HG03280 (cell line): ENCODE measurements around the gene GOLM1.
"Not testable (repeated sequence)": the region's sequence is repeated elsewhere in the genome, so short reads cannot be mapped to it uniquely, and the experiment has no call there.

Source experiments
- ATAC-seq: cut with Tn5 transposase; IDR thresholded peaks from one replicate; pipeline ENCODE4 v1.9.1; 2021; ENCODE audit warnings: mild to moderate bottlenecking, moderate library complexity; ENCODE audit not compliant: unreplicated experiment

GOLM1 gene

DNA sequence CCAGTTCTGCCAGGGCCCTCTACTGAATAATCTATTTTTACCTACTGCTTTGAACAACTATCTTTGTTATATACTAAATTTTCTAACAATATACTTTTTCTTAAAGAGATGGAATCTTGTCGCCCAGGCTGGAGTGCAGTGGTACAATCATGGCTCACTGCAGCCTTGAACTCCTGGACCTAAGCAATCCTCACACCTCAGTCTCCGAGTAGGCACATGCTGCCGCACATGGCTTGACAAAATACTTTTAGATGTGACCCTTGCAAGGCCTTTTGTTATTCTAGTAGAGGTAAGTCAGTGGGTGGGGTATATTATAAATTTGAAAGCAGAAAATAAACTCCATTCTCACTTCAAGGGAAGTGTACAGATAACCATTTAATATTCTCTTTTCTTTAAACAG, 7.9 kb downstream of the GOLM1 start:
- no peak for ATAC-seq

DNA sequence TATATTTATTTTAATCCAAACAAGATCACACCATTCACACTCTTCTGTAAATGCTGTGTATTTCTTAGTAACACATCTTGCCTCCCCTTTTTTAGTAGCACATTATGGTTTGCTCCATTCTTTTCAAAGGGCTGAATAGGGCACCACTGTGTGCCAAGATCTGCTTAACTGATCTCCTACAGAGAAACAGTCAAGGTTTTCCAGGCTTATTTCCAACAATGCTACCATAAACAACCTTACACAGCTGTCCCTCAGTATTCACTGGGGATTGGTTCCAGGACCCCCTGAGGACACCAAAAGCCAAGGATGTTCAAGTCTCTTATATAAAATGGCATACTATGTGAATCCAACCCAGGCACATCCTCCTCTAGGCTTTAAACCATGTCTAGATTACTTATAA, 16.5 kb downstream of the GOLM1 start:
- ATAC-seq, result no peak

DNA sequence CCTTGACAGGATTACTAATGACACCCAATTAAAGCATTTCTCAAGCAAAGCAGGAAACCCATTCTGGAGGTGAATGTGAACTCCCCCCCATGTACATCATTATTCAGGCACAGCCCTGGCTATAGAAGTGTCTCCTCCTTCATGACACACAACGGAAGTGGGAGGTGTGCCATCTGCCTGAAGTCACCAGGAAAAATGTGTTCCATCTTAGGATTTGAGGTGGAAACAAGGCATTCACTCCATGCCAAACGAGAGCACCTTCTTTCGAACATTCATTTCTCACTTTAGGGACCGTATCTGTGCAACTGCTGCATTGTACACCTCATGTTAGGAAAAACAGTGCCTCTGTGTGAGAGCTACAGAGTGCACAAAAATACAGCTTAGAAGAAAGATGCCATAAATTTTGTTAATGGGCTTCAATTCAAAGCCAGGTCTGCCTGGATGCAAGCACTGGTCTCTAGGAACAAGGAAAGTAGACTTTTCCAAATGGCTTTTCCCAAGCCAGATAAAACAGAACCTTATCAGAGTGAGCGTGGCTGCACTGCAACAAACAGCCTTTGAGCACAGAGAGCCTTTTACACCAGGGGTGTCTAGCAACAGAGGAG, 19.4 kb downstream of the GOLM1 start:
- ATAC-seq, result no peak

DNA sequence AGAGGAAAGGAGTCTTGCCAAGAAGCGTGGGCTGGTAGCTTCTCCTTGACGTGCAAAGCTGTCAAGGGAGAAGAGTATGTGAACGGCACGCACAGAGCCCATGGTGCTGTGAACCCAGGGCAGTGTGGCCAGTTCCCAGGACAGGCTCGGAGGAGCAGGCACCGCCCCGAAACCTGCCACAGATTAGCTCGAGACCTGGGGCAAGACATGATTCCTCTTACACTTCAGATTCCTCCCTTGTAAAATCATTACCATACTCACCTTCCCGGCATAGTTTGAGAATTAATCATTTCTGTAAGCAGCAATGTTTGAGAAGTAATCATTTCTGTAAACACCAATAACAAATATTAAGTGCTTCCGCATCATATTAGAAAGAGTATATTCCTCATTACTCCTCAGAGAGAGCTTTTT, 19.9 kb downstream of the GOLM1 start:
- ATAC-seq, result no peak

DNA sequence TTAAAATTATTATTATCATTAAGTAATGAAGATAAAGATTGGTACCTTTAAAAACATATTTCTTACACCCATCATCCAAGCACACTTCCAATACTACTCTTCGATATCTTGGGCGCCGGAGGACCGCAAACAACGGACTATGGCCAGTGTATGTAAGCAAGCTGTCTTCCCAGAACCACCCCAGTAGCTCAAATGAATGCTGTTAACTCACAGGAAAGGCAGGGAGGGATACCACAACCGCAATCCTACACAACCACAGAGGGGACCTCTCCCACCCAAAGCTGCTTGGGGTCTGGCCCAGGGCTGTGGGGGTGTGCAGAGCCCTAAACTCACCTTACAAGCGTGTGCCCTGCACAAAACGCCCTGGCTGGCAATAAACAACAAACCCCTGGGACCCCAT, 20.6 kb downstream of the GOLM1 start:
- ATAC-seq, result no peak

DNA sequence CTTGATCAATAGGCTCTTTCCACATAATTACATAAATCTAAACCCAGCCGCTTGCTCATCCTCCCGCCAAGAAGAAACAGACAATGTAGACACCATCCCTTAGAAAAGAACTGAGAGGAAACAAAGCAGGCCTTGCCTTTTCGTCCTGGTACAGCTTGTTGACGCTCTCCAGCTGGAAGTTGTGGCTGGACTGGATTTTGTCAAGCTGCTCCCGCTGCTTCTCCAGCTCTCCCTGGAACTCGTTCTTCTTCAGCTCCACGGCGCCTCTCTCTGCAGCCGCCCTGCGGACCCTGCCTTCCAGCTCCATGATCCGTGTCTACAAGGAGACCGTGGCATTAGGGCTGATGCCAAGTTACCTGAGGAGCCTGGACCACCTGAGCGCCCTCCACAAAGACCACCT, 22.1 kb downstream of the GOLM1 start:
- no peak for ATAC-seq

DNA sequence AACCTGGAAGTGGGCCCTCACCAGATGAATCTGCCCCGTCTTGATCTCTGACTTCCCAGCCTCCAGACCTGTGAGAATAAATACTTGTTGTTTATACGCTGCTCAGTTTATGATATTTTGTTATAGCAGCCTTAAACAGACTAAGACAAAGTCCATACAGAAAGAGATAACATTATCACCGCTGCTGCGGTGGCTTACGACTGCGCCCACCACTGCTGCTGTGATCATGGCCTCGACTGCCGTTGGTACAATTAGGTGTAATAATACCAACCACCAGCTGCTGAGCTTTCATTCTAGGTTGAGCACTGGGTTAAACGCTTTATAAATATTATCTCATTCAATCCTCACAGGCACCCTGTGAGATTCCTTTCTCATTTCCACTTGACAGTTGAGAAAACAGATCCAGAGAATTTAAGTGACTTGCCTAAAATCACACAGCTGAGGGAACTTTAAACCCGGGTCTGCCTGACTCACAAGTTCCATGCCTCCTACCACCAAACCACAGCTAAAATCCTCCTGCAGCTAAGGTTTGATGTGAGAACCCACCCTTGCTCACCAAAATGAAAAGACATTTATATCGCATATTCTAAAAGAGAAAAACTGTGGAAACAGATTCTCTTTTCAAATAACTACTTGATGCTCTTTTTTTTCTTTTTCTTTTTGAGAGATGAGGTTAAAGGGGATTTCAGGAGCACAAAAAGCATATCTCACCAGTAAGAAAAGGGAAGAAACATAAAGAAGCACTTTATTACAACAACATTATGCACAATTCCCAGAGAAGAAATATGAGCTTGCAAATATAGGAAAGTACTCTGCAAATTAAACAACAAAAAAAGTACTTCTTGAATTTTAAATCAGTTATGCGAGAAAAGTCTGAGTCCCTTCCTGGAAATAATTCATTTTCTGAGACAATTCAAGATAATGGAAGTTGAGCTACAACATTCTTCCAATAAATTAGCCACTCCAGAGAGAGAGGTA, 23.9 kb downstream of the GOLM1 start:
- ATAC-seq, result no peak

DNA sequence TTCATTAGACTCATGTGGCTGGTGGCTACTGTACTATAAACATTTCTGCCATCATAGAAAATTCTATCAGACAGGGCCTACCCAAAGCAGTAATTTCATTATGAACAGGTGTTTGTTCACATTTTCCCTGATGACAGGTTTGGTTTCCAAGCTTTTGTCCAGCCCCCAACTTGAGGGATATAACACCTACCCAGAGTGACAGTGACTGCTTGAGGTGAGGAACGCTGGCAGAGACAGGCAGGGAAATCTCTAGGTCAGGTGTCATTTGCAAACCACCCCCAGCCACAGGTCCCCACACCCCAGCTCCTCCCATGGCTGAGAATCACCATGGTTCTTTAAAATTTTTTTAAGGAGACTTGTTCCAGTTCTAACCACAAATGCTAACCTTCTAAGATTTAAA, 25.5 kb downstream of the GOLM1 start:
- ATAC-seq, result no peak

DNA sequence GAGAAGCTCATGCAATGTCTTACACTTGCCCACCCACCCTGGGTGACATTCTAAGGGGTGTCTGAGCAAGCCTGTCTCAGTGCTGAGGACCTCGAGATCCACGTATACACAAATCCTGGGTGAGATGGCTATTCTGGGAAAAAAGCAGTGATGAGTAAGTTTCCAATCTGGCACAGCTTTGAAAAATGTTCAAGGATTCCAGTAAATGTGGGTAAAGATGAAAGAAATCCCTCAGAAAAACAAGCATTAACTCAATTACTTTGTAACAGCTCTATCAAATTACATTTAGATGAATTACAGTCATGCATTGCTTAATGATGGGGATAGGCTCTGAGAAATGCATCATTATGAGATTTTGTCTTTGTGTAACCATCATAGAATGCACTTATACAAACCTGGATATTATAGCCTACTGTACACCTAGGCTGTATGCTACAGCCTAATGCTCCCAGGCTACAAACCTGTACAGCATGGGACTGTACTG, 26.9 kb downstream of the GOLM1 start:
- no peak for ATAC-seq

DNA sequence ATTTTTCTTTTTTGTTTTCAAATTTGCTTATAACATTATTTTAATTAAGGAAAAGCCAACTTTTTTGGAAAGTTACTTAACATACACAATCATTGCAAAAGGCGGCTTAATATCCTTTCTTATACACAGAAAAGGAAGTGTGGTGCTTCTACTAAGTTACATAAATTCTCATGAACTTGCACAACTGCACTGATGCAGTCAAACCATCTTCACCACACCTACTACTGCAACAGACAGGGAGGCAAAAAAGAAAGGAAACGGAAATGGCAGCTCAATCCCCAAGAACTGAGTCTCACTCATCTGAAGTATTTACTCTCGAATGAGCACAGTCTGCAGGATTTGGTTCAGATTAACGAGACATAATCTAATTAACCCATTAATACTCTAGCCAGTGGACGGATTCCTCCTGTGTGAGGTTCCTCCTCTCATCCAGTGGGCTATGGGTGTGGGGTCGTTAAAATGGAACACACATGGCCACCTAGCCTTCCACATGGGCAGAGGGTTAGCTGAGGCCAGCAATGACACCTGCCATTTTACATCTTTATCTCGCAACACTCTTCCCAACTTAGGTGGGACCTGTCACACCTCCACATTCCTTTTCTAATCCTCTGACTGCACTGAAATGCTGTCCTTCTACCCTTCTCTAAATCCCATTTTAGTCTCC, 30.0 kb downstream of the GOLM1 start:
- no peak for ATAC-seq

DNA sequence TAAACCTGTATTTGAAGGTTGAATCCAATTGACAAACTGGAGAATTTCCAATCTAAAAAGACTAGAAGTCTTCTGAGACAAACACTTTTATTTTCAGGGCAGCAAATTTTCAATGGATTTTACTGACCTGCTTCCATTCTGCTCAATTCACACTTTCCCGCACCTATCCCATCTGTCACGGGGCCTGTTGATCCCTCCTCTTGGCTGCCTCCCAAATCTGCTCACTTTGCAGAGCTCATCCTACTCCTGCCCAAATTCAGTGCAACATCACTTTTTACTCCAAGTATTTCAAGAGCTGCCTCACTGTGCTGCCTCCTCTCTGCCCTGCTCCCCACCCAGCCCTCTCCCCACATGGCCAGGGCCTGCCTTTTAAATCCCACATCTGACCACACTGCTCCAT, 35.1 kb downstream of the GOLM1 start:
- no peak for ATAC-seq

DNA sequence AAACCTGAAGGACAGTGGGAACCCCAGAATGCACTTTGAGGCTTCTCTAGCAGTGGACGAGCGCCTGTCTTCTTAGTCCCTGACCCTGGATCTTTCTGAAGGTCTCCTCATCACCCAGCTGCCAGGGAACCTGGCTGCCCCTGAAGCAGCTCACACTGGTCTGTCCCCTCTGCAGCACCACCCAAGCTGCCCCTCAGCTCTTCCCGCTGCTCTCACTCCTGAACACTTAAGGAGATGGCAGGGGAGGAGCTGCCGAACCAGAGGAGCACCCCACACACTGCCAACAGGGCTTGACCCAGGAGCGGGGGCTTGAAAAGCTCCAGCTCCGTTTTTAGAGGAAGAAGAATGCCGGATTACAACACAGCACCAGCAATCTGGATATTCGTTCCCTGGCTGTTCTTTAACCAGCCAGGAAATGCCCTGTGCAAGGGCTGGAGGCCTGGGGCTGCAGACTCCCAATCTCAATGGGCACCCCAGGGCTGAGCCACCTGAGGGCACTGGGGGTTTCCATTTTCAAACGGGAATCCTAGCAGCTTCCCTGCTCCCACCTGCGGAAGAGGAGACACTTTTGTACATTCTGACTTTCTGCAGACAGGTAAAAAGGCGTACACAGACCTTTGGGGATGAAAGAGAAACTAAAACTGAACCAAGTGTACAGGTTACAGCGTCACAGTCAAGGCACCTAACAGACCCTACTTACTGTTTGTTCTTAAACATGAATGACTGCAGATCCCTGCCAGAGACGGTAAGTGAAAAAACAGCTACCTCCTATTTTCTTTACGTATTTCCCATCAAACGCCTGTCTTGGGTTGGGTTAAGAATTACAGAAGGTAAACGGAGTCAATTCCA, 36.3 kb downstream of the GOLM1 start:
- no peak for ATAC-seq

DNA sequence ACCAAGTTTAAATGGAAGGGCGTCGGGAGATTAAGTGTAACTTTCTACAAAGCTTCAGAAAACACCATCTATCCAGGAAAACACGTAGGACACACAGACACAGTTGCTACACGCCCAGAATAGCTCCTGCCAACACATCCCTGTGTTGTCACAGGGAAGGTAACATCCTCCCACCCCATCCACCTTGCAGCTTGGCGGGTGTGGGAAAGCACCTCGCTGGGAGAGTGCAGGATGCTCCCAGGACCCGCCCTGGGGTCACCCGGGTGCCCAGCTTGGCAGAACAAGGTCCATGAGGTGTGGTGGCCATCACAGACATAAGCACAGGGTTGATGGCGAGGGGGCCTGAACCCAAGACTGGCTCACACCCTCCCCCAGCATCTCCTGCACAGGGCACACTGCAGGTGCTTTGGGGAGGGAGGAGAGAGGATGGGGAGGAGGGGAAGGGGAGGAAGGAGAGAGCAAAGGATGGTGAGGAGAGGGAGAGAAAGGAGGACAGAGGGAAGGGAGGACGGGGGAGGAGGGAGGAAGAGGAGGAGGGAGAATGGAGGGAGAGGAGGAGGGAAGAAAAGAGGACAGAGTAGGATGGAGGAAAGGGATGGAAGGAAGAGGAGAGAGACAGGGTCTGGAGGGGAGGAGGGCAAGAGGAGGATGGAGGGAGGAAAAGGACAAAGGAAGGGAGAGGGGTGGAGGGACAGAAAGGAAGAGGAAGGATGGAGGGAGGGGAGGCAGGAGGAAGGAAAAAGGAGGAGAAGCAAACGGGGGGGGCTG, 37.2 kb downstream of the GOLM1 start:
- ATAC-seq, result no peak

DNA sequence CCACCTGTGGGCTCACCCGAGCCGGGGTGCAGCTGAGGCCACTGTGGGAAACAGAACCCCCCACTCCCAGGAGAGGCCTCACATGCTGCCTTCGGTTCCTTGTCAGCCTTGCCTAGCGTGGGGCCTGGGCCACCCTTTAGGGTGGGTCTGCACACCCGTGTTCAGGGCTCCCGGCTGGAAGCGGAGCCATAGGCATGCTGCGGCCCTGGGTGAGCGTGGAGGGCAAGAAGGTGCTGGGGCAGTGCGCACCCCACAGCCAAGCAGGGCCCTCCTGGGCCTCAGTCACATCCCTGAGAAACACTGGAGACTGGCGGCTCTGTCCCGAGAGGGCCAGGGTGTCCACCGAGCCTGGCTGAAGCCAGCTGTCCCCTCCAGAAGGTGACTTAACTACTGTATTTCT, 41.9 kb downstream of the GOLM1 start:
- ATAC-seq, result no peak

DNA sequence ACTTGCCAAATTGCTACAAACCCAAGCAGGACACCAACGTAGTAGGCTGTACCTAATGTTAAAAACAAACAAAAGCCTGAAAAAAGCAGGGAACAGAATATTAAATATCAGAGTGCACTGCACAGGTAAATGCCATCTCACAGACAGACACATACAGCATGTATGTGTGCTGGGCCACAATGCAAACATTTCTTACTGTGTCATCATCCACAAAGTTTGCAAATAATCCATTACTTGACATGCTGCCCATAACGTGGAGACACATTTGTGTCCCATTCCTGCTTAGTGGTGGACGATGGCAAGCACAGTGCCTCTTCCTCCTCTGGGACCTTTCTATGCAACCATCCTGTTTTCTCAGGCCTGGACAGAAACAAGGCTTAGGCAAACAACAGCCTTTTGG, 44.7 kb downstream of the GOLM1 start:
- no peak for ATAC-seq

DNA sequence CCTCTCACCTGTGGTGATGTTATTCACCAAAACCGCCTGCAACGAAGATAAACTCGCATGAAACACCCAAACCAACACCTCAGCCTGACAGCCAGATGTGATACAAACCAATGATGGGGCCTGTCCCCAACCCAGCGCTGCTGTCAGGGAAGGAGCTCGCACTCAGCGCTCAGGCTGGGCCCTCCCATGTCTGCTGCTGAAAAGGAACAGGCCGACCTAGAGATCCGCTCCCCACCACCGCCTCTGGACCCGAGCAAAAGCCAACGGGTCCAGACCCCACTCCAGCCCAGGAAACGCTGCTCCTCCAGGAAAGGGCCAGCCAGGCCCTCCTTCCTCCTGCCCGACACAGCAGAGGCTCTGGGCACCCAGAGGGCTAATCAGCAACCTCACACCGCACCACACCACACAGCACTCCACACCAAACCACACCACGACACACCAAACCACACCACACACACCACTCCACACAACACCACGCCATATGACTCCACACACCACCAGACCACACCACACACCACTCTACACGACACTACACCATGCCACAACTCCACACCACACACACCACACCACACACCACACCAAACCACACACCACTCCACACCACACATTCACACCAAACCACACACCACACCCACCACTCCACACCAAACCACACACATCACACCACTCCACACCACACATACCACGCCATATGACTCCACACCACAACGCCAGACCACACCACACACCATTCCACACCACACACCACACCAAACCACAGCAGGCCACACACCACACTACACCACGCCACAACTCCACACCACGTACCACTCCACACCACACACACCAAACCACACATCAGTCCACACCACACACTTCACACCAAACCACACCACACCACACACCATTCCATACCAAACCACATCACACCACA, 46.5 kb downstream of the GOLM1 start:
- ATAC-seq, result no peak

DNA sequence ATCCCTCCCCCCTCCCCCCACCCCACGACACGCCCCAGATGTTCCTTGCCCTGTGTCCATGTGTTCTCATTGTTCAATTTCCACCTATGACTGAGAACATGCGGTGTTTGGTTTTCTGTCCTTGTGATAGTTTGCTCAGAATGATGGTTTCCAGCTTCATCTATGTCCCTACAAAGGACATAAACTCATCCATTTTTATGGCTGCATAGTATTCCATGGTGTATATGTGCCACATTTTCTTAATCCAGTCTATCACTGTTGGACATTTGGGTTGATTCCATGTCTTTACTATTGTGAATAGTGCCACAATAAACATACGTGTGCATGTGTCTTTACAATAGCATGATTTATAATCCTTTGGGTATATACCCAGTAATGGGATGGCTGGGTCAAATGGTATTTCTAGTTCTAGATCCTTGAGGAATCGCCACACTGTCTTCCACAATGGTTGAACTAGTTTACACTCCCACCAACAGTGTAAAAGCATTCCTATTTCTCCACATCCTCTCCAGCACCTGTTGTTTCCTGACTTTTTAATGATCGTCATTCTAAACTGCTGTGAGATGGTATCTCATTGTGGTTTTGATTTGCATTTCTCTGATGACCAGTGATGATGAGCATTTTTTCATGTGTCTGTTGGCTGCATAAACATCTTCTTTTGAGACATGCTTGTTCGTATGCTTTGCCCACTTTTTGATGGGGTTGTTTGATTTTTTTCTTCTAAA, 51.2 kb downstream of the GOLM1 start:
- ATAC-seq, result not testable (repeated sequence)

DNA sequence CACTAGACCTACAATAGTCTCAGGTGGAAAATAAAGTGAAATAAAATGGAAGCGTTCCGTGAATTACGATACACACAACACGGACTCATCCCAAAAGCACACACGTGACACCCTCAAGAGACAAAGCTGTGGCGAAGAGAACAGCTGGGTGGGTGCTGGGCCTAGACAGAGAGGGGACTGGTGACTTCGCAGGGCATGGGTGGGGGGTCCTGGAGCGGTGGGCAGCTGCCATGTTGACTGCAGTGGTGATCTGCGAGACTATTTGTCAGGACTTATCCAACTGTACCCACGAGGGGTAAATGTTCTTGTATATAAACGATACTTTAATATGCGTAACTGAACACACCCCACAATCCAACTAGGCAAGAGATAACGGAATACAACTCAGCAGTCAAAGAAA, 52.0 kb downstream of the GOLM1 start:
- ATAC-seq, result no peak
